ENCODE data around the gene P2RX5.

The P2RX5 gene

DNA sequence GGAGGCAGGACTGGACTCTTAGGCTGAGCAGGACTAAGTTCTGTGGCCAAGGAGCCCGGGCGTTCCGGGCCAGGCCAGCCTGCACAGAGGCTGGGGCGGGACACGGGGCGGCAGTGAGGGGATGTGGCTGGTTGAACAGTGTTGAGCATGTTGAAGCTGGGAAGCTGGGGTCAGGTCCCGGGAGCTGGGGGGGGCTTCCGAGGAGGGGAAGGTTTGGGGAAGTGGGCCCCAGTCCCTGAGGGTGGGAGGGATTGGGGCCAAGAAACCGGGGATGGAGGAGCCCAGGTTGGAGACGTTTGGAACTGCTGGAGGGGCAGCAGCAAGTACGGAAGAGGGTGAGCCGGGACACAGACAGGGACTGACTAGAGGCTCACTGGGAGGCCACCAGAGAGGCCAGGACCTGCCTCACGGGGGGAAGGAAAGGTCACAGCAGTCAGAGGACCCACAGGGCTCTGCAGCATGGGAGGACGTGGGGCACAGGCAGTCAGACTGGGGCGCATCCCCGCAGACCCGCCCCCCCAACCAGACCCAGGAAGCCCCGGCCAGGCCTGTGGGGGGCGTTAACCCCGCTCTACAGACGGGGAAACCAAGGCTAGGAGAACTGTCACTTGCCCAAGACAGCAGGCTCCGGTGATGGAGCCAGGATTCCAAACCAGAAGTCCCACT, 37.0 kb downstream of the P2RX5 start:
- H3K9ac ChIP-seq (ENCODE audit: low read depth, low read length, poor library complexity): peak overlapping the region; percentile 60
- H3K4me2 ChIP-seq (ENCODE audit: insufficient read depth, low read length, poor library complexity, severe bottlenecking): no peak overlapping the region
- no peak for DNase-seq (ENCODE audit: low spot score)
- H3K18ac ChIP-seq (ENCODE audit: low read length): no peak overlapping the region
- H2BK120ac ChIP-seq (ENCODE audit: low read depth, low read length): no peak overlapping the region
- H3K79me1 ChIP-seq (ENCODE audit: low read depth, low read length): peaks cover 1% of the 10 kb centered on the region
- H4K8ac ChIP-seq (ENCODE audit: low read depth, low read length): no peak overlapping the region
- H3K23ac ChIP-seq (ENCODE audit: low read depth, low read length, poor library complexity): no peak overlapping the region
- H3K4me1 ChIP-seq (ENCODE audit: control insufficient read depth in 2 of 2, insufficient read depth in 1 of 2, low read depth in 1 of 2, low read length in 2 of 2): peaks cover 0 to 9% of the 10 kb centered on the region in 2 donors
- H3K4me3 ChIP-seq (ENCODE audit: low read length in 2 of 2): no peak overlapping the region
- H4K91ac ChIP-seq (ENCODE audit: low read depth, low read length, poor library complexity): no peak overlapping the region
- H2AK5ac ChIP-seq (ENCODE audit: low read depth, low read length): no peak overlapping the region
- H2AFZ ChIP-seq (ENCODE audit: low read length): no peak overlapping the region
- H3K27me3 ChIP-seq (ENCODE audit: control insufficient read depth in 3 of 3, insufficient read depth in 3 of 3, low read depth in 1 of 3, low read length in 3 of 3): no peaks in the 10 kb centered on the region
- H2BK15ac ChIP-seq (ENCODE audit: low read length): no peak overlapping the region
- H3K9me3 ChIP-seq (replicated peaks in 1 of 2; ENCODE audit: control insufficient read depth in 2 of 2, insufficient read depth in 1 of 2, low read depth in 1 of 2, low read length in 2 of 2): no peaks in the 10 kb centered on the region
- no peak overlapping the region for H3K4ac ChIP-seq (ENCODE audit: low read length)
- H3K27ac ChIP-seq (replicated peaks; ENCODE audit: low read length): no peak overlapping the region
- no peak overlapping the region for H2BK12ac ChIP-seq (ENCODE audit: low read length)
- peaks cover 8 to 35% of the 10 kb centered on the region in 2 donors for H3K36me3 ChIP-seq (replicated peaks in 1 of 2; ENCODE audit: control insufficient read depth in 2 of 2, insufficient read depth in 2 of 2, low read length in 2 of 2)
- no CpG with 5 or more reads among the region's 22 CpGs for WGBS, 2 donors (ENCODE audit: extremely low coverage in 2 of 2, insufficient read length in 2 of 2, insufficient replicate concordance in 1 of 2)
- no peak overlapping the region for H3K14ac ChIP-seq (ENCODE audit: low read length)
- no peak overlapping the region for H2BK5ac ChIP-seq (ENCODE audit: low read length)

DNA sequence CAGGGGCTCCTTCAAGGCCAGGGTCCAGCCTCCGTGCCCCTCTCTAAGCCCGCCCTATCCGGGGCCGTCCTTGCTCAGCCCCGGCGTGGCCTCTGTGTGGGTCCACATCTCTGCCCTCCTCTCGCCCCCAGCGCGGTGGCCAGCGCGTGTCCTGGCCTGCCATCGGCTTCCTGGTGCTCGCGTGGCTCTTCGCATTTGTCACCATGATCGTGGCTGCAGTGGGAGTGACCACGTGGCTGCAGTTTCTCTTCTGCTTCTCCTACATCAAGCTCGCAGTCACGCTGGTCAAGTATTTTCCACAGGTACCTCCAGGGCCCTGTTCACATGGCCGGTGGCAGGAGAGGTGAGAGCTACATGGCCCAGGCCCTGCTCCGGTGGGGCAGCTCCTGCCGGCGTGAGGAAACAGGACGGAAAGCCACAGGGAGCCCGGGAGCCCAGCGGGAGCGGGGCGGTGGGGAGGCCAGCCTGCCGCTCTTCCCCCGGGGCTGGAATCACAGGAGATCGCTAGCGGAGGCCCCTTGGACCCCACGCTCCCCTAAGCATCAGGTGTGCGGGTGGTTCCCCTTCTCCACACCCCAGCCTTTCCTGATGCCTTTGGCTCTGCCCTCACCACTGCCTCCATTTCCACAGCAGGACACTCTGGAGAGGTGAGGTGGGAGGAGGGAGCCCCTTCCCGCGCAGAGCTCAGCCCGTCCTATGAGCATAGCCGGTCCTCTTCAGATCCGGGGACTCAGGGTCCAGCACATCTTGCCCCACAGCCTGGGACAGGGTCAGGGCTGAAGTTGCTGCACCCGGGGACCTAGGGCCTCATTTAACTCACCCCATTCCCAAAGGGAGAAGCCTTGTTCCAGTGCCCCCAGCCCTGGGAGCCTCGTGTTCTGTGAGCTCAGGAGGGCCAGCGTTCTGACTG, 37.8 kb downstream of the P2RX5 start:
- H4K8ac ChIP-seq (ENCODE audit: low read depth, low read length): no peak overlapping the region
- H2AFZ ChIP-seq (ENCODE audit: low read length): no peak overlapping the region
- H2BK5ac ChIP-seq (ENCODE audit: low read length): peak overlapping the region; percentile 60
- peaks cover 0 to 7% of the 10 kb centered on the region in 2 donors for H3K4me1 ChIP-seq (ENCODE audit: control insufficient read depth in 2 of 2, insufficient read depth in 1 of 2, low read depth in 1 of 2, low read length in 2 of 2)
- peaks cover 1% of the 10 kb centered on the region for H3K79me1 ChIP-seq (ENCODE audit: low read depth, low read length)
- no peak overlapping the region for H3K18ac ChIP-seq (ENCODE audit: low read length)
- peak overlapping the region; percentile 60 for H3K9ac ChIP-seq (ENCODE audit: low read depth, low read length, poor library complexity)
- peak overlapping the region; percentile 16 for H2BK12ac ChIP-seq (ENCODE audit: low read length)
- no peak overlapping the region for H3K4ac ChIP-seq (ENCODE audit: low read length)
- peaks cover 8 to 27% of the 10 kb centered on the region in 2 donors for H3K36me3 ChIP-seq (replicated peaks in 1 of 2; ENCODE audit: control insufficient read depth in 2 of 2, insufficient read depth in 2 of 2, low read length in 2 of 2)
- no peaks in the 10 kb centered on the region for H3K9me3 ChIP-seq (replicated peaks in 1 of 2; ENCODE audit: control insufficient read depth in 2 of 2, insufficient read depth in 1 of 2, low read depth in 1 of 2, low read length in 2 of 2)
- no peak overlapping the region for H3K4me3 ChIP-seq (ENCODE audit: low read length in 2 of 2)
- no peak overlapping the region for H3K4me2 ChIP-seq (ENCODE audit: insufficient read depth, low read length, poor library complexity, severe bottlenecking)
- H2AK5ac ChIP-seq (ENCODE audit: low read depth, low read length): no peak overlapping the region
- H2BK120ac ChIP-seq (ENCODE audit: low read depth, low read length): no peak overlapping the region
- no peak overlapping the region for H3K23ac ChIP-seq (ENCODE audit: low read depth, low read length, poor library complexity)
- H4K91ac ChIP-seq (ENCODE audit: low read depth, low read length, poor library complexity): no peak overlapping the region
- WGBS, 2 donors (ENCODE audit: extremely low coverage in 2 of 2, insufficient read length in 2 of 2, insufficient replicate concordance in 1 of 2): no CpG with 5 or more reads among the region's 42 CpGs
- no peaks in the 10 kb centered on the region for H3K27me3 ChIP-seq (ENCODE audit: control insufficient read depth in 3 of 3, insufficient read depth in 3 of 3, low read depth in 1 of 3, low read length in 3 of 3)
- H3K14ac ChIP-seq (ENCODE audit: low read length): no peak overlapping the region
- no peak overlapping the region for H2BK15ac ChIP-seq (ENCODE audit: low read length)
- no peak overlapping the region for H3K27ac ChIP-seq (replicated peaks; ENCODE audit: low read length)
- no peak for DNase-seq (ENCODE audit: low spot score)

DNA sequence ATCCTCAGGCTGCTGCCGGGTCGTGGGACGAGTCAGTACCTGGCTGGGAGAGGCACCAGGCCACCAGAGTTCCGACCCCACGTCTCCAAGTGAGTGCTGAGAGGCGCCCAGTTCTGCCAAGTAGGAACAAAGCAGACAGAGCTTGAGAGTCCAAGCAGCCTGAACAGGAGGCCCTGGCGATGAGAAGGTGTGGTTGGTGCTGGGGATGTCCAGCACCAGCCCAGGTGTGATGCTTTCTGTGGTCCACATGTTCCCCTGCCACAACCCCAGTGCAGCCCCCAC, 38.4 kb downstream of the P2RX5 start:
- no peak overlapping the region for H3K4ac ChIP-seq (ENCODE audit: low read length)
- H3K23ac ChIP-seq (ENCODE audit: low read depth, low read length, poor library complexity): no peak overlapping the region
- no CpG with 5 or more reads among the region's 7 CpGs for WGBS, 2 donors (ENCODE audit: extremely low coverage in 2 of 2, insufficient read length in 2 of 2, insufficient replicate concordance in 1 of 2)
- H3K9me3 ChIP-seq (replicated peaks in 1 of 2; ENCODE audit: control insufficient read depth in 2 of 2, insufficient read depth in 1 of 2, low read depth in 1 of 2, low read length in 2 of 2): no peaks in the 10 kb centered on the region
- H3K4me3 ChIP-seq (ENCODE audit: low read length in 2 of 2): no peak overlapping the region
- peaks cover 1% of the 10 kb centered on the region for H3K79me1 ChIP-seq (ENCODE audit: low read depth, low read length)
- H3K14ac ChIP-seq (ENCODE audit: low read length): no peak overlapping the region
- no peaks in the 10 kb centered on the region for H3K27me3 ChIP-seq (ENCODE audit: control insufficient read depth in 3 of 3, insufficient read depth in 3 of 3, low read depth in 1 of 3, low read length in 3 of 3)
- H2BK120ac ChIP-seq (ENCODE audit: low read depth, low read length): no peak overlapping the region
- no peak overlapping the region for H4K8ac ChIP-seq (ENCODE audit: low read depth, low read length)
- no peak overlapping the region for H4K91ac ChIP-seq (ENCODE audit: low read depth, low read length, poor library complexity)
- no peak overlapping the region for H3K4me2 ChIP-seq (ENCODE audit: insufficient read depth, low read length, poor library complexity, severe bottlenecking)
- no peak overlapping the region for H3K27ac ChIP-seq (replicated peaks; ENCODE audit: low read length)
- no peak for DNase-seq (ENCODE audit: low spot score)
- no peak overlapping the region for H3K9ac ChIP-seq (ENCODE audit: low read depth, low read length, poor library complexity)
- peak overlapping the region; percentile 16 for H2BK12ac ChIP-seq (ENCODE audit: low read length)
- no peak overlapping the region for H2BK15ac ChIP-seq (ENCODE audit: low read length)
- no peak overlapping the region for H3K18ac ChIP-seq (ENCODE audit: low read length)
- H2BK5ac ChIP-seq (ENCODE audit: low read length): peak overlapping the region; percentile 60
- peaks cover 8 to 23% of the 10 kb centered on the region in 2 donors for H3K36me3 ChIP-seq (replicated peaks in 1 of 2; ENCODE audit: control insufficient read depth in 2 of 2, insufficient read depth in 2 of 2, low read length in 2 of 2)
- H2AFZ ChIP-seq (ENCODE audit: low read length): no peak overlapping the region
- H3K4me1 ChIP-seq (ENCODE audit: control insufficient read depth in 2 of 2, insufficient read depth in 1 of 2, low read depth in 1 of 2, low read length in 2 of 2): peaks cover 0 to 3% of the 10 kb centered on the region in 2 donors
- no peak overlapping the region for H2AK5ac ChIP-seq (ENCODE audit: low read depth, low read length)

Data from neuronal stem cell (in vitro differentiated cells).